ENCODE results near the gene FBXO34.

The FBXO34 gene

GRCh38 chr14:55270832-55271571 is at the start of gene FBXO34:
Gene FBXO34 (plus strand): TSS chr14:55271421. CDS start chr14:55350391, 78,970 bp downstream.
- peak; percentile 99 for DNase-seq (ENCODE audit: low spot score)

GRCh38 chr14:55221968-55222367 is 49.3 kb upstream of the FBXO34 start:
- no peak for DNase-seq (ENCODE audit: low spot score)

- no peak for DNase-seq (ENCODE audit: low spot score)
These were observed 47.9 kb upstream of the FBXO34 start for GRCh38 chr14:55223364-55223763.

GRCh38 chr14:55228261-55228660 is 43.0 kb upstream of the FBXO34 start:
- no peak for DNase-seq (ENCODE audit: low spot score)

- DNase-seq (ENCODE audit: low spot score): no peak
These were observed 37.6 kb upstream of the FBXO34 start for GRCh38 chr14:55233591-55233990.

- no peak for DNase-seq (ENCODE audit: low spot score)
These were observed 33.1 kb upstream of the FBXO34 start for GRCh38 chr14:55238019-55238680.

- no peak for DNase-seq (ENCODE audit: low spot score)
These were observed 31.9 kb upstream of the FBXO34 start for GRCh38 chr14:55239320-55239719.

GRCh38 chr14:55240526-55241178 is 30.6 kb upstream of the FBXO34 start:
- DNase-seq (ENCODE audit: low spot score): no peak

GRCh38 chr14:55241673-55242072 is 29.5 kb upstream of the FBXO34 start:
- DNase-seq (ENCODE audit: low spot score): no peak

- no peak for DNase-seq (ENCODE audit: low spot score)
These were observed 27.8 kb upstream of the FBXO34 start for GRCh38 chr14:55243386-55243785.

GRCh38 chr14:55243813-55244212 is 27.4 kb upstream of the FBXO34 start:
- no peak for DNase-seq (ENCODE audit: low spot score)

GRCh38 chr14:55245657-55246268 is 25.5 kb upstream of the FBXO34 start:
- DNase-seq (ENCODE audit: low spot score): peak; percentile 57

- no peak for DNase-seq (ENCODE audit: low spot score)
These were observed 22.8 kb upstream of the FBXO34 start for GRCh38 chr14:55248411-55248810.

GRCh38 chr14:55249423-55249822 is 21.8 kb upstream of the FBXO34 start:
- no peak for DNase-seq (ENCODE audit: low spot score)

- no peak for DNase-seq (ENCODE audit: low spot score)
These were observed 17.9 kb upstream of the FBXO34 start for GRCh38 chr14:55253276-55253675.

- no peak for DNase-seq (ENCODE audit: low spot score)
These were observed 16.6 kb upstream of the FBXO34 start for GRCh38 chr14:55254581-55254980.

GRCh38 chr14:55255979-55256378 is 15.2 kb upstream of the FBXO34 start:
- no peak for DNase-seq (ENCODE audit: low spot score)

- no peak for DNase-seq (ENCODE audit: low spot score)
These were observed 14.6 kb upstream of the FBXO34 start for GRCh38 chr14:55256586-55256985.

- no peak for DNase-seq (ENCODE audit: low spot score)
These were observed 6.0 kb upstream of the FBXO34 start for GRCh38 chr14:55265197-55265596.

GRCh38 chr14:55267820-55268219 is 3.4 kb upstream of the FBXO34 start:
- no peak for DNase-seq (ENCODE audit: low spot score)

GRCh38 chr14:55271572-55272298 is 514 bp downstream of the FBXO34 start:
- peak; percentile 51 for DNase-seq (ENCODE audit: low spot score)

- DNase-seq (ENCODE audit: low spot score): no peak
These were observed 1.2 kb downstream of the FBXO34 start for GRCh38 chr14:55272387-55272786.
